Astrocyte of the cerebellum (primary cell): ENCODE results near the gene GMCL1.

Source experiments
- DNase-seq: peaks from one replicate; pipeline ENCODE4 v3.0.0-alpha.2; 2011; ENCODE audit warnings: low read depth
- H3K4me3 ChIP-seq: 2 replicates; pipeline ENCODE4 v1.5.1; 2011; ENCODE audit warnings: mild to moderate bottlenecking, low read depth, low read length, moderate library complexity
- in situ Hi-C: cut with HindIII; loops from 2 replicates; pipeline ENCODE4 v1.10.0; 2017; ENCODE audit warnings: low sequenced_read_pairs
- TF ChIP-seq, protein P1 (sequence below): IDR thresholded peaks from 2 replicates; pipeline ENCODE4 v1.5.1; 2012; ENCODE audit warnings: low read length, low read depth, moderate library complexity, mild to moderate bottlenecking; ENCODE audit errors: missing control alignments

The GMCL1 gene

DNA sequence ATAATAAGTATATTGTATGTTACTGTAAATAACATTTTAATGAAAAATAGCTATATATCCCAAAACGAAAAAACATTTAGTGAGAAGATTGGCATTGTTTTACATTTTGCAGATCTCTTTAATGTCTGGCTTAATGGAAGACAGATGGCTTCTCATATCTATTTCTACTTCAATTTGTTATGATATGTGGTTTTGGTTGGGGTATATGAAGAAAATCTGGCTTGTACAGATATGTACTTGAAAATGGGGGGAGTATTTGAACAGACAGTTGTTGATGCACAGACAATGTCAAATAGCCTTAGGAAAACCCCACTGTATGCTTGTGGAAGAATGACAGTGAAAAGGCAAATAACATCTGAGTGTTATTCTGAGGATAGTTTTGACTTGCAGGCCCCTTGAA lies 23.6 kb upstream of the GMCL1 start:
- no peak overlapping the region for H3K4me3 ChIP-seq
- DNase-seq = no peak
- in situ Hi-C loops = loop anchor here (25.0 kb wide), 1 partner anchor 269 kb away; no protein-coding TSS in a partner anchor
- TF ChIP-seq, protein P1, sequence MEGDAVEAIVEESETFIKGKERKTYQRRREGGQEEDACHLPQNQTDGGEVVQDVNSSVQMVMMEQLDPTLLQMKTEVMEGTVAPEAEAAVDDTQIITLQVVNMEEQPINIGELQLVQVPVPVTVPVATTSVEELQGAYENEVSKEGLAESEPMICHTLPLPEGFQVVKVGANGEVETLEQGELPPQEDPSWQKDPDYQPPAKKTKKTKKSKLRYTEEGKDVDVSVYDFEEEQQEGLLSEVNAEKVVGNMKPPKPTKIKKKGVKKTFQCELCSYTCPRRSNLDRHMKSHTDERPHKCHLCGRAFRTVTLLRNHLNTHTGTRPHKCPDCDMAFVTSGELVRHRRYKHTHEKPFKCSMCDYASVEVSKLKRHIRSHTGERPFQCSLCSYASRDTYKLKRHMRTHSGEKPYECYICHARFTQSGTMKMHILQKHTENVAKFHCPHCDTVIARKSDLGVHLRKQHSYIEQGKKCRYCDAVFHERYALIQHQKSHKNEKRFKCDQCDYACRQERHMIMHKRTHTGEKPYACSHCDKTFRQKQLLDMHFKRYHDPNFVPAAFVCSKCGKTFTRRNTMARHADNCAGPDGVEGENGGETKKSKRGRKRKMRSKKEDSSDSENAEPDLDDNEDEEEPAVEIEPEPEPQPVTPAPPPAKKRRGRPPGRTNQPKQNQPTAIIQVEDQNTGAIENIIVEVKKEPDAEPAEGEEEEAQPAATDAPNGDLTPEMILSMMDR = no peak

DNA sequence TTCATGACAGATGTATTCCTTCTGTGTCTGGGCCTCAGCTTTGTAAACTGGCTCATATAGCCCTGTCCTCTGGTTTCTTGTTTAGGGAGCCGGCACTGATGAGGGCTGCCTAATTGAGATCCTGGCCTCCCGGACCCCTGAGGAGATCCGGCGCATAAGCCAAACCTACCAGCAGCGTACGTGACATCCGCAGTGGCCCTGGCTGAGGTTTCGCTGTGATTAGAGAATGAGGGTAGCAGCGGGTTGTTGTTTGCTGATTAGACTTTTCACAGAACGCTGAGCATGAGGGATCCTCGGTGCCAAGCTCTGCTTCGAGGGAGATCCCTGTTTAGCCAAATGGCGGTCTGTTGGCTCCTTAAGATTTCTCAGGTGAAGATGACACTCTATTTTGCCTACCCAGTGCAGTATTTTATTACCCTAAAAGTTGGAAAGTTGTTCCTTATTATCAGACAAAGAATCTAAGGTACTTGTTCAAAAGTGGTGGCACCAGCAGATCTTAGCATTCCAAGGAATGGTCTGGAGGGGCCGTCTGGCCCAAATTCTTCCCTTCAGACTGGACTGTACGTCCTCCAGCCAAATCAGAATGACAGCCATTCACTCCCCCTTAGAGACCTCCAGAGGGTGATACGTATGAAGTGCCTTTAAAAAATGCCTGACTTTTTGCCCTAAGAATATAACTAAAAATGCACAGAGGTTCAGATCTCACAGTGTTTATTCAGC lies 21.5 kb upstream of the GMCL1 start:
- in situ Hi-C loops = loop anchor here (25.0 kb wide), 1 partner anchor 271 kb away; no protein-coding TSS in a partner anchor
- H3K4me3 ChIP-seq = no peak overlapping the region
- TF ChIP-seq, protein P1 = no peak
- DNase-seq = no peak

DNA sequence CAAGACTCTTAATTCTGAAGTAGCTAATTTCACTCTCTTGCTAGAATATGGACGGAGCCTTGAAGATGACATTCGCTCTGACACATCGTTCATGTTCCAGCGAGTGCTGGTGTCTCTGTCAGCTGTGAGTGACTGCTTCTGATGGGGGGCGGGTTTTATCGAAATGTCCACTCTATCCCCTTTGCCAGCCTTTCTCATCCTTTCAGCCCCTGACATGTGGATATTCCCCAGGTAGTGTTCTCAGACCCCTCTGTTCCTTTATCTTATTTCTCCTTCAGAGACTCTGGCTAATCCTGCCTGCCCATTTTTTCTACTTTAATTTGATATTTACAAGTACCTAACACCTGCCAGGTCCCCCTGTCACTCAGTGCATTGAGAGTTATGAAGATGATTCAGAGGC lies 18.9 kb upstream of the GMCL1 start:
- TF ChIP-seq, protein P1 = no peak
- no peak for DNase-seq
- in situ Hi-C loops = loop anchor here (25.0 kb wide), 1 partner anchor 273 kb away; no protein-coding TSS in a partner anchor

DNA sequence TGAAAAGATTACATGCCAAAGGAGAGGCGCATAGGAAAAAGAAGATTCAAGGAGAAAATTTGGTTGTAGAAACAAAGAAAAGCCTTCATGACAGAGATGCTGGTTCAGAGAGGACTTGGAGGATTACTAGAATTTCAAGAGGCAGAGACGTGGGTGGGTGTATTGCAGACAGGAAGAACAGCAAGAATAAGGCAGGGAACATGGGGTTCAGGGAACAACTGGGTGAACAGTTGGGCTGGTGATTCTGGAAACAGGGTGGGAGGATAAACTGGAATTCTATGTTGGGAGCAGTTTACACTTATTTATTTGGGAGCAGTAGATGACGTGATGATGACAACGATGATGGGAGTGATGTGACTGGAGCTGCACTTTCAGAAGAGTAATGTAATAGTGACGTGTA lies 18.4 kb upstream of the GMCL1 start:
- TF ChIP-seq, protein P1 = no peak
- in situ Hi-C loops = loop anchor here (25.0 kb wide), 1 partner anchor 274 kb away; no protein-coding TSS in a partner anchor
- DNase-seq = no peak

More for the DNA sequence above, 18.9 kb upstream of the GMCL1 start:
- H3K4me3 ChIP-seq = no peak overlapping the region

DNA sequence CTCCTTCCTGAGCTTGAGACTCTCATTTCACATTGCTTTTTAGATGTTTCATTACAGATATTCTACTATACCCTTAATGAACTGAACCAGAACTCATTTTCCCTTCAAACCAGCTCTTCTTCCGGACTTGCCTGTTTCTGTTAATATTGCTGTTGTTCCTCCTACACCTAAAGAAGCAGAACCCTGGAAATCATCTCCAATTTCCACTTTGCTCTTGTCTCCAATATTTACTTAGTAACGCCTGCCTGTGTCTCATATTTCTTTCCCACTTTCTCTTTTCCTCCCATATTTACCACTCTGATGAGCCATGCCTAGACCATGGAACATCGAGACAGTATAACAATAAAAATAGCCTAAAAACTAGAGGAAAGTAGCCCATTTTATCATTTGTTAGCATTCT lies 17.9 kb upstream of the GMCL1 start:
- H3K4me3 ChIP-seq = no peak overlapping the region
- in situ Hi-C loops = loop anchor here (25.0 kb wide), 1 partner anchor 274 kb away; no protein-coding TSS in a partner anchor
- DNase-seq = no peak
- TF ChIP-seq, protein P1 = no peak

More for the DNA sequence above, 18.4 kb upstream of the GMCL1 start:
- H3K4me3 ChIP-seq = no peak overlapping the region

DNA sequence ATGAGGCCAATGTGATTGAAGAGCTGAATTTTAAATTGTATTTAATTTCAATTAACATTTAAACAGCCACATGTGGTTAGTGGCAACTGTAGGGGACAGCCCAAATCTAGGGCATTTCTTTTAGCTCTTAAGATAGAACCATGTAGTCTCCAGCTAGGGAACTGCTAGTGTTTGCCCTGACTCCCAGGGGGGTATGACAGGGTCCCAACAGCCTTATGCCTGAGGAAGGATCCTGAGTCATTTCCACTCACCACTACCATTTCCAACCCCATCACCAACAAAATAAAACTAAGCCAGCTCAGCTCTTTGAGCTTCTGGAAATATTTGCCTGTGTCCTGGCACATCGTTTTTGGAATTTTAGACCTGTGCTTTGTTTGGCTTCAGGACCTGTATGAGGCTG lies 13.7 kb upstream of the GMCL1 start:
- in situ Hi-C loops = loop anchor here (25.0 kb wide), 1 partner anchor 278 kb away; no protein-coding TSS in a partner anchor
- DNase-seq = no peak
- no peak overlapping the region for H3K4me3 ChIP-seq
- TF ChIP-seq, protein P1 = no peak
